ENCODE measurements around the gene RASAL2.
"Not testable (repeated sequence)": the region's sequence is repeated elsewhere in the genome, so short reads cannot be mapped to it uniquely, and the experiment has no call there.

The RASAL2 gene

GRCh38 chr1:178220094-178220493 is 126.2 kb downstream of the RASAL2 start:
- no peak for DNase-seq (ENCODE audit: low read depth in 1 of 2, low spot score in 1 of 2)

- no peak for DNase-seq (ENCODE audit: low read depth in 1 of 2, low spot score in 1 of 2)
These were observed 129.4 kb downstream of the RASAL2 start for GRCh38 chr1:178223289-178223688.

- DNase-seq (ENCODE audit: low read depth in 1 of 2, low spot score in 1 of 2), result no peak
These were observed 130.5 kb downstream of the RASAL2 start for GRCh38 chr1:178224358-178224757.

- no peak for DNase-seq (ENCODE audit: low read depth in 1 of 2, low spot score in 1 of 2)
These were observed 137.0 kb downstream of the RASAL2 start for GRCh38 chr1:178230881-178231409.

GRCh38 chr1:178232108-178232507 is 138.2 kb downstream of the RASAL2 start:
- no peak for DNase-seq (ENCODE audit: low read depth in 1 of 2, low spot score in 1 of 2)

DNA sequence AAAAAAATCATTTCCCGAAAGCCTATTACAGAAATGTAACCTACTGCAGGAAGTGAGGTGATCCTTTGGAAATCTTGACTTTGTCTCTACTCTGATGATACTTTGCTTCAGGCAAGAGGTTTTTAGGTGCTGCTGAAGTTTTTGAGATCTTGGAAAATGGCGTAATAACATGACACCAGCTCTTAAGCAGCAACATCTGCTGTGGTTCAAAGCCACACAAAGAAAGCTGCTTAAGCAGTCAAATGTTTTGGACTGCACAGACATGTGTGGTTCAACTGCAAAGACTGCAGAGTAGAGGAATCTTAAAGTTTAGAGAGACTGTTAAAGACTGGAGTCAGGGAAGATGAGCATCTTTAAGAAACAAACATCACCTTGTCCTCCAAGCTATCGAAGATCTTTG is 139.0 kb downstream of the RASAL2 start:
- no peak for DNase-seq (ENCODE audit: low read depth in 1 of 2, low spot score in 1 of 2)

- no peak for DNase-seq (ENCODE audit: low read depth in 1 of 2, low spot score in 1 of 2)
These were observed 143.2 kb downstream of the RASAL2 start for GRCh38 chr1:178237121-178237520.

GRCh38 chr1:178238722-178239510 is 145.0 kb downstream of the RASAL2 start:
- DNase-seq (ENCODE audit: low read depth in 1 of 2, low spot score in 1 of 2), result no peak

GRCh38 chr1:178241057-178241456 is 147.2 kb downstream of the RASAL2 start:
- no peak for DNase-seq (ENCODE audit: low read depth in 1 of 2, low spot score in 1 of 2)

- no peak for DNase-seq (ENCODE audit: low read depth in 1 of 2, low spot score in 1 of 2)
These were observed 147.9 kb downstream of the RASAL2 start for GRCh38 chr1:178241837-178242236.

DNA sequence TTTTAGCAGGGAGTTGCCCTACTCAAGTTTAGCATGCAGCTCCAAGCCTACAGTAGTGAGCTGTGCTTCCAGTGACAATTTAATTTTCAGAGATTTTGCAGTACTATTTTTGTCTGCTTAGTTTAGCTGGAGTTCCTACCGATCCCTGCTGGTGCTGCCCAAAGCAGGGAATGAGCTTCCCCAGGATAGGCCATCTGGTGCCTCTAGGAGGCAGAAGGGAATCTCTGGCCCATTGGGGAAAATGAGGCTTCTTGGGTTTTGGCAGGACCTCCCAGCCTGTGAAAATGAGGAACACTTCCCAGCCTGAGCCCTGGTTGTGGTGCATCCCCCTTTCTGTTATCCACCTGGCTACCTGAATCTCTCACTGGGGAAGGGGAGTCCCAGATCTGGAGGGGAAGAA is 149.2 kb downstream of the RASAL2 start:
- no peak for DNase-seq (ENCODE audit: low read depth in 1 of 2, low spot score in 1 of 2)

DNA sequence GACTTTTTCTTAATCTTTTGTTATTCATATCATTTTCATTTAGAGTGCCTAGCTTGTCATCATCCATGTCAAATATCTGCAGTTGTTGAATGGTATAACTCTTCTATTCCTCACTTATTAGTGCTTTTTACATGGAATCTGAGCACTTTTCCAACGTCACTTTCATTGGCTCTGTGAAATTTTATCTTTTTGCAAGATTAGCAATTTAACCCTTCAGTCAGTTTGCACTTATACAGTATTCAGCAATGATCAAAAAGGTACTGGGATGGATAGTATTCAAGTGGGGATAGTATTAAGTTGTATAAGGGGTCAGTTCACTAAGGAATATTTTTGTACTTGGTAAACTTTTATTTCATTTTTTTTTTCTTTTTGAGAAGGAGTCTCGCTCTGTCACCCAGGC is 150.0 kb downstream of the RASAL2 start:
- DNase-seq (ENCODE audit: low read depth in 1 of 2, low spot score in 1 of 2), result no peak

DNA sequence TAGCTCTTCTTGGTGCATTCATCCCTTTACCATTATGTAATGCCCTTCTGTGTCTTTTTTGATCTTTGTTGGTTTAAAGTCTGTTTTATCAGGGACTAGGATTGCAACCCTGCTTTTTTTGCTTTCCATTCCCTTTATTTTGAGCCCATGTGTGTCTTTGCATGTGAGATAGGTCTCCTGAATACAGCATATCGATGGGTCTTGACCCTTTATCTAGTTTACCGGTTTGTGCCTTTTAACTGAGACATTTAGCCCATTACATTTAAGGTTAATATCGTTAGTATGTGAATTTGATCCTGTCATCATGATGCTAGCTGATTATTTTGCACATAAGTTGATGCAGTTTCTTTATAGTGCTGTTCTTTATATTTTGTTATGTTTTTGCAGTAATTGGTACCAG is 154.4 kb downstream of the RASAL2 start:
- DNase-seq (ENCODE audit: low read depth in 1 of 2, low spot score in 1 of 2), result not testable (repeated sequence)

- not testable (repeated sequence) for DNase-seq (ENCODE audit: low read depth in 1 of 2, low spot score in 1 of 2)
These were observed 159.7 kb downstream of the RASAL2 start for GRCh38 chr1:178253581-178253980.

DNA sequence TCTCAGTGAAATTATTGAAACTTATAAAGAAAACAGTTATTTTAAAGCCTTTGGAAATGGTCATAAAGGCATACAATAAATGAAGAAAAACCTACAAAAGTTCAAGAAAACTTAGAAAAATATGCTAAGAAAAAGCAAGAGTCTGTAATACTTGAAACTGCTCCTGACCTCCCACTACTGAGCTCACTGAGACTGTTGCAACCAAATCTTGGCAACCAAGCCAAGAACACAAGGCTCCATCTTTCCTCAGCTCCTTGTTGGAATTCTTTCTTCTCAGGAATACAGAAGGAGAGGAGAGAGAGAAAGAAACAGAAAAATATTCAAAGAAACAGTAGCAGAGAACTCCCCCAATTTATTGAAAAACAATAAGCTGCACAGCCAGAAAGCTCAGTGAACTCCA is 160.5 kb downstream of the RASAL2 start:
- no peak for DNase-seq (ENCODE audit: low read depth in 1 of 2, low spot score in 1 of 2)

GRCh38 chr1:178258536-178258935 is 164.6 kb downstream of the RASAL2 start:
- no peak for DNase-seq (ENCODE audit: low read depth in 1 of 2, low spot score in 1 of 2)

GRCh38 chr1:178262120-178262500 is 168.2 kb downstream of the RASAL2 start:
- no peak for DNase-seq (ENCODE audit: low read depth in 1 of 2, low spot score in 1 of 2)

- DNase-seq (ENCODE audit: low read depth in 1 of 2, low spot score in 1 of 2), result no peak
These were observed 169.4 kb downstream of the RASAL2 start for GRCh38 chr1:178263341-178263740.

DNA sequence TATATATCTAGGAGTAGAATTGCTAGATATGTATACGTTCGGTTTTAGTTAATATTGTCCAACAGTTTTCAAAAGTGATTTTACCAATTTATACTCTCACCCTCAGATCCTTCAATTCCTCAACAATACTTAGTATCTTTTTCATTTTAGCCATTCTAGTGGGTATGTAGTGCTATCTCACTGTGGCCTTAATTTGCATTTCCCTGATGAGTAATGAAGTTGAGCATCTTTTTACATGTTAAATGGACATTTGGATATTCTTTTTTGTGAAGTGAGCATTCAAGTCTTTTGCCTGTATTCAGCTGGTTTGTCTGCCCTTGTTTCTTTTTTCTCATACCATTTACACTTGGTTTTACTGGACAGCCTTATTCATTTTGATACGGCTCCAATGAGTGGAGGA is 172.2 kb downstream of the RASAL2 start:
- DNase-seq (ENCODE audit: low read depth in 1 of 2, low spot score in 1 of 2), result no peak

DNA sequence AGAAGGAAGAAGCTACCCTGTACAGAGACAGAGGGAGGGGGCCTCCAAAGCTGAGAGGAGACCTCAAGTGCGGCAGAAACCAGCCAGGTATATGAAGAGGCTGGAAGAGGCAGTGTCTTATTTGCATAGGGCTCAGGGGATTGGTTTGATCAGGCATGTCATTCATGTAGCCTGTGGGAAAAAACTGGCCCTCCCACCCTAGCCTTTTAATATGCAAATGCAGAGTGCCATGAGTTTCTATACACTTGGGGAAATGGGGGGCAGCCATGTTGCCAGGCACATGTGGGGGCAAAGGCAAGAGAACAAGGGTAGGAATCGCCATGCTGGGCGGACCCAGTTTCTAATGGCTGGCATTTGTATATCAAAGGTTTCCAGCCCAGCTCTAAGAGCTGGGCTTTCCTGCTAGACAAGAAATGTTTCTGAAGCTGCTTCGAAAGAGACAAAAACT is 172.7 kb downstream of the RASAL2 start:
- DNase-seq (ENCODE audit: low read depth in 1 of 2, low spot score in 1 of 2), result no peak

GRCh38 chr1:178267646-178268094 is 173.8 kb downstream of the RASAL2 start:
- no peak for DNase-seq (ENCODE audit: low read depth in 1 of 2, low spot score in 1 of 2)

DNA sequence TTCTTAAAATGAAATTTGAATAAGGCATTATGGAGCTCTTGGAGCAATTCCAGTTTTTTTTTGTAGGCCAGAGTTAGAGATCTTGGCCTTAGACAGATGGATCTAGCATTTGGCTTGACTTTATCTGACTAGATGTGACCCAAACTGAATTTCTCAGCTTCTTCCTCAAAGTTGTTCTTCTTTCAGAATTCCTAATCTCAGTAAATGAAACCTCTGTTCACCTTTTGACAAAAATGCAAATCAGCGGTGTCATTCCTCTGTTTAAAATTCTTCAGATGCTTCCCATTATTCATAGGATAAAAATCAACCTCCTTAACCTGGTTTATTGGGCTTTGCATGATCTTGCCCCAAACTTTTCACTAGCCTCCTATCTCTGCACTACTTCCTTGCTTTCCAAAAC is 177.6 kb downstream of the RASAL2 start:
- no peak for DNase-seq (ENCODE audit: low read depth in 1 of 2, low spot score in 1 of 2)

All from stimulated activated CD4-positive, alpha-beta T cell treated with anti-CD3 and anti-CD28 coated beads, Interleukin-15, amount 100 ng/mL, for 1 hour (primary cell).